Medulla oblongata (tissue), 1 donor: ENCODE results near the gene ZBTB46.

Source experiments
- DNase-seq: peaks from one replicate; pipeline ENCODE4 v3.0.0-alpha.2; 2015; ENCODE audit errors: extremely low spot score

The ZBTB46 gene

DNA sequence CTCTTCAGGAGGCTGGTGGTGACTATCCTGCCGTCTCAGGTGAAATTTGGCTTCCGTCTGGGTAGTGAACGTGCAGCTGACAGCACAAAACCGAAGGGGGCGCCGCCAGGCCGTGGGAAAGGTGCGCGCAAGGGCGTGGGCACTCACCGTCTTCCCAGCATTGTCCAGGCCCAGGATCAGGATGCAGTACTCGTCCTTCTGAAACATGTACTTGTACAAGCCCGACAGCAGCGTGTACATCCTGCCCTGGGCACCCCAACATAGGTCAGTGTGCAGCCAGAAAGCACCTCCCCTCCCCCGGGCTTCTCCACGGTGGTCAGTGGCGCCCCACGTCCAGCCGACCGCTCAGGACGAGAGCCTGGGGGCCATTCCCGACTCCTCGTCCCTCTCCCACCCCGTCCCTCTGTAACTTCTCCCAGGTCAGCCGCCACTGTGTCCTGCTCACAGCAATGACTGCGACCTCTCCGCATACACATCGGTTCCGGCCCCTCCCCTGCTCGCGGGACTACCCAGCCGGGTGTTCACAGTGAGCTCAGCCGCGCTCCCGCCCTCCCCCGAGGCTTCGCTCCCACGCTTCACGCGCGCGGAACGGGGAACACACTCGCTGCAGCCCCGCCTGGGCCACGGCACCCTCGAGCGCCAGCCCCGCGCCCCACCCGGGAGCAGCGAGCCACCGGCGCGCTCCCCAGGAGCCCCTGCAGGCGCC lies 124.1 kb downstream of the ZBTB46 start:
- DNase-seq = no peak

DNA sequence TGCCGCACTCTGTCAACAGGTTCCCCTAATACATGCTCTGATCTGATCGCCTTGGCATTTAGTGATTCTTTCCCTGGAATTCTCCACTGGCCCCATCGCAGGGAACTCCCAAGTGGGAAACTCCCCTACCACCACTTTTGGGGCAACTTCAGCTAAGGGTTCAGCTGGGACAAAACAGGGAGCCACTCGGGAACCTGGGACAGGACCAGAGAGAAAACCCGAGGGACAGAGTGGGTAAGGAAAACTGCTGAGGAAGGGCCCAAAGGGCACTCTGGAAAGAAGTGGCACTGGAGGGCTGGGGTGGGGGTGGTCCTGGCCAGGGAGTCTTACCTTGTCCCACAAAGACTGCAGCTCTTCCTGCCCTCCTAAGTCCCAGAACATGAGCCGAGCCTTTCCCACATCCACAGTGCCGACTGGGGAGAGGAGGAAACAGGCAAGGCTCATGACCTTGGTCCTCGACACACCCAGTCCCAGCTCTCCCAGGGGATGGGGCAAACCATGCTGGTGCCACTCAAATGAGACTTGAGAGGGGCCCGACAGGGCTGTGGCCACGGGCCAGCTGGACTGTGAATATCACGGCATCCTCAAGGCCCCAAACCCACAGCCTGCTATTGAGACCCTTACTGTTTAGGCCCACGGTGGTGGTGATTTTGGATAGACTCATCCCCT lies 124.9 kb downstream of the ZBTB46 start:
- DNase-seq = no peak

DNA sequence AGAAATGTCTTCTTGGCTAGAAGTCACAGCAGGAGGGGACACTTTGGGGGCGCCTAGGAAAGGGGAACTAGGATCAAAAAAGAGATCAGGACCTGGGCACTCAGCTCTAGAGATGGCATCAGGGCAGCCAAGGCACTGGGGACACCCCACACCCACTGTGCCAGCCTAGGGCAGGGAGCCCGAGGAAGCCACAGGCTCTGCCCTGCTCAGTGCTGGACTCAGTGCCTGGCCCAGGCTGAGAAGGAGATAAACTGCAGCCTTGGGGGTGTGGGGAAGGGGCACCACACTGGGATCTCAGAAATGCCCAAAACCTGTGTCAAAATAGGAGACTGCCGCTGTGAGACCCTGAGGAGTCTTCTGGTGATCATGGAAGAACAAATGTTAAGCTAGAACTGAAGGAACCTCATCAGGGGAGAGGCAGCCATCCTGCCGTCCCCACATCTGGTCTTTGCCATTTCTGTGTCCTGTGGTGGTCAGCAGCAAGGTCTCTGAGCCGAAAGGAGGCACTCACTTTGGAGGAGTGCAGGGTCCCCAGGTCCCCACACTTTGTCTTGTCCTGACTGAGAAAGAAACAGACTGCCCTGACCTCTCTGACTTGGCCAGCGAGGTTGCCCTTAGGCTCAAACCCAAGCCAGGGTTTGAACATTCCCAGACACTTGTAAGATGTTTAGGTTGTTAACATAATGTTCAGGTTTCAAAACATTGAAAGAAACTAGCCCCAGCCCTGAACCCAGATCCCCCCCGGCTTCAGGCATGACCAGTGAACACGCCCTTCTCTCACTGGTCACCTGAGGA lies 125.6 kb downstream of the ZBTB46 start:
- no peak for DNase-seq

DNA sequence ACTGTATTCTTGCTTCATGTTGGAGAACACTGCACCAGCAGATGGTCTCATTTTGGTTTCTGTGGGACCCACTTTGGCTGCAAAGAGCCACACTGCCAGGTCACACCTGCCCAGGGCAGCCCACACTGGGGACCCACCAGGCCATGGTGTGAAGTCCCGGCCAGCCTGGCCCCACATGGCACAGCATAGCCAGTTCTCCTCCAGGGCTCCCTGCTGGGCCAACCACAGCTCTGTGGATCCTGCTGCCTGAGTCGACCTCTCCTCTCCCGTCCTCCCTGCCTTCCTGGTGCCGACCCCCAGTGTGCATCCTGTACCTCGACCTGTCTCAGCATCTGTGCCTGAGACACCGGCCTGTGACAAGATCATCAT lies 126.3 kb downstream of the ZBTB46 start:
- no peak for DNase-seq

DNA sequence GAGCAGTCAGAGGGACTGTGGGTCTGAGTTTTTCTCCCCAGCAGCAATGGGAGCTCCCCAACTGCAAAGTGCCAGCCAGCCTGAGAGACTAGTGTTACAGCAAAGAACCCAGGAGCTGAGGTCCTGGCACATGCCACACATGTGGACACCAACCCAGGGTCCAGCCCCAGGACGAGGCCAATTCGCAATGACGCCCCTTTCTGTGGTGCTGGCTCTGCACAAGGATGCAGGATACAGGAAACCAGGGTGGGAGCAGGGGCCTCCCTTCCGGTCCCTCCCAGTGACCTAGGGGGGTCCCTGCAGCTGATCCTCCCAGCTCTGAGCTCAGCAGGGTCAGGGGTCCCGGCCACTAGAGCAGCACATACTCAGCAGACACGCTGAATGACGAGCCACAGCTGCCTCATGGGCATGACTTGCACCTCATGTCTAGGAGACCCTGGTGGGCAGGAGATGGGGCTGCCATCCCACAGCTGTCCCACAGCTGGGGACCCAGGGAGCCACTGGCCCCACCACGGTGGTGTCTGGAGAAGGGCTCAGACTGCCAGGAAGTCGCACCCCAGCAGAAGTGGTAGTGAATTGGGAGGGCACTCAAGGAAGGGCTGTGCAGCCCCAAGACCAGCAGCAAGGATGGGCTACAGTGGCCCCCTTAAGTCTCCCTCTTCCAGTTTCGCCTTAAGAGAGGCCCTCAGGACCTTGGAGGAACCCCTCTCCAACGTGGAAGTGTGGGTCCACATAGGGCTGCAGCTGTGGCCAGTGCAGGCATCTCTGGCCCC lies 126.9 kb downstream of the ZBTB46 start:
- DNase-seq = no peak

DNA sequence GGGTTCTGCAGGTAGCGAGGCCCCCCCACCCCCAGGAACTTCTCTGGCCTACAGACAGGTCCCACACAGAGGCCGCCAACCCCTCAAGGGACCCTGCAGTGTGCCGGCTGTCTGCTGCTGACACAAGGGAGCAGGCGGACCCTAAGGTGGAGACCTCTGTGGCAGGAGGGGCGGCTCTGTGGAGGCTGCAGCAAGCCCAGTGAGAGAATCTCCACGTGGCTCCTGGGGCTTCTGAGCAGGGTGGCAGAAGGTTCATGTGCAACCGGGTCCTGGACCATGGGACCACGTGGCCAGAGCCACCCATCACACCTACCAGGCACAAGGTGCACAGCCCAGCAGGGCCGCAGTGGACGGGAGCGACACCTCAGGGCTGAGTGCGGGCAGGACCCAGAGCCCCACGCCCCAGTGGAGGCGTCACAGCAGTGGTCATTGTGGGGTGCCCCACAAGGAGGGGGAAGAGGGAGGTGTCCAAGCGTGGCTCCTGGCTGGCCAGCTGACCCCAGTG lies 127.5 kb downstream of the ZBTB46 start:
- DNase-seq = no peak

DNA sequence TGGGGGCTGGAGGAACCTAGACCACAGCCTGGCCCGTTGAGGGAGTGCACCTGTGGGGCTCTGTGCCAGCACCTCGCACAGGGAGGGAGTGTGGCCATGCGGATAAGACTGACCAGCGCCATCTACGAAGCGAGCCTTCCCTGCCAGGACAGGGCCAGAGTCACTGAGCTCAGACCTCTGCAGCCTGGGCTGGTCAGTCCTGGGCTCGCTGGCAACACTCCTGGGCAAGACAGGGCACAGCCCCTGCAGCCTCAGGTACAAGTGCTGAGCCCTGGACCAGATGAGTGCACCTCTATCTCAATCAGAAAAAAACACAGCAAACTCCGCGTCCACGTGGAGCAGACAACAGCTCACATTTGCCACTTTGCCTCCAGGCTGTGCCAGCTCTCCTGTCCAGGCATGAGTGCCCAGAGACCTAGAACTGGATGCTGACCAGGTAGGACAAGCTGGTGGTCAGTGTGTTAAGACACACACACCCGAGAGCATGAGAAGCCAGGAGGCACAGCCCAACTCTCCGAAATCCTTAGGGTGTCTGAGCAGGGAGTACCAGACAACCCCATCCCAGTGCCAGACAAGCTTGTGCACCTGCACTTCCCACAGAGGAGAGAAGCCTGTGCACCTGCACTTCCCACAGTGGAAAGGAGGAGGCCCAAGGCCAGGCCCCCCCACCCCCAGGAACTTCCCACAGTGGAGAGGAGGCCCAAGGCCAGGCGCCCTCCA lies 128.2 kb downstream of the ZBTB46 start:
- no peak for DNase-seq

DNA sequence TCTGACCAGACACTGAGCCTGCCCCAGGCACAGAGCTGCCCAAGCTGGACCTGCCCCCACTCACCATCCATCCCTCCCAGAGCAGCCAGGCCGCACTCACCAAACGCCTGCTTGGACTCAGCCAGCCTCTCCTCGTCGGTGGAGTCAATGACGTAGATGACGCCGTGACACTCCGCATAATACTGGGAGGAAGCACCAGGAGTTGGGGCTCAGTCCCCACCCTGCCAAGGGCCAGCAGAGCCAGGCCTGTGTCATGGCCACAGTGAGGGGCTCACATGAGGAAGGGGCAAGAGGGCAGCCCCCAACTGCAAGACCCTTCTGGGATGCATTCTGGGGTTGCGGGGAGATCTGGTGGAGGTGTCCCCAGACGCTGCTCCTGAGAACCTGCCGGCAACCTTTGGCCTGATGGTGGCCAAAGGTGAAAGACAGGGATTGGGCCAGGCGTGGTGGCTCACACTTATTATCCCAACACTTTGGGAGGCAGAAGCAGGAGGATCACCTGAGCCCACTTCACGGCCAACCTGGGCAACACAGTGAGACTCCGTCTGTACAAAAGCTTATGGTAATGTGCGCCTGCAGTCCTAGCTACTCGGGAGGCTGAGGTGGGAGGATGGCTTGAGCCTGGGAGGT lies 128.9 kb downstream of the ZBTB46 start:
- DNase-seq = no peak

DNA sequence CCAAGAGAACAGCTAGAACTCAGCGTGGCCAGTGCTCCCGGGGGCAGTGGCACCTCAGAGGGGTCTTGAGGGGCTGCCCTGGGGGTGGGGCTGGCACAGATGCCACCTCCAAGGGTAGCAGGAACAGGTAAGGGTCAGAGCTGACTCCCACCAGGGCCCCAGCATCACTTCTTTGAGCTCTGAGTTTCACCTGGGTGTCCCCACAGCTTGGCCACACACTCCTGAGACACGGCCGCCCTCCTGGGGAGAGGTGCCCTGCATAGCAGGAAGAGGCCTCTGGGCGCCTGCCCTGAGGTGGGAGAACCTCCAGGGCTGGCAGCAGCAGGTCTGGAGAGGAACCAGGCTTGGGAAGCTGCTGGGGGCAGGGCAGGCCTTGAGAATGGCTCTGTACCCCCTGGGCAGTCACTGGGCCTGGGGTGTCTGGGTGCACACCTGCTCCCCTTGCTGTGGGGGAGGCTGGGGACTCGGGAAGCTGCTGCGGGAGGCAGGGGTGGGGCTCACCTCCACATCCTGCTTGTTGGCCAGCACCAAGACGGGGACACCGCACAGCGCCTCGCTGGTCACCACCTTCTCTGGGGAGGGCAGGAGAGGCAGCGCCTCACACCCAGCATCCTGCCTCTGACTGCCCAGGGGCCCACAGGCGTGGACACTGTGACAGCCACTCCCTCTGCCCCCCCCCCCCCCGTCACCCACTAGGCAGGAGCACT lies 129.6 kb downstream of the ZBTB46 start:
- DNase-seq = no peak

DNA sequence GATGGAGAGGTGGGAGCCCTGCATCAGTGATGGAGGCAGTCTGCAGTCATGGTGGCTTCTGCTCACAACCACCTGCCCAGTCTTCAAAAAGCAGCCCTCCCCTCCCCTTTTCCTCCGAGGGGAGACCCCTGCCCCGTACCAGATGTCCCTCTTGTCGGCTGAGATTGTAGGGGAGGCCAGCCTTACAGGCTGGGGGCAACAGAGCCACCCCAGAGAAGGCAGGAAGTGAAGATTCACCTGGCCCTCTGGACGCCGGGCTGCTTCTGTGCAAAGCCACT lies 130.1 kb downstream of the ZBTB46 start:
- DNase-seq = no peak

DNA sequence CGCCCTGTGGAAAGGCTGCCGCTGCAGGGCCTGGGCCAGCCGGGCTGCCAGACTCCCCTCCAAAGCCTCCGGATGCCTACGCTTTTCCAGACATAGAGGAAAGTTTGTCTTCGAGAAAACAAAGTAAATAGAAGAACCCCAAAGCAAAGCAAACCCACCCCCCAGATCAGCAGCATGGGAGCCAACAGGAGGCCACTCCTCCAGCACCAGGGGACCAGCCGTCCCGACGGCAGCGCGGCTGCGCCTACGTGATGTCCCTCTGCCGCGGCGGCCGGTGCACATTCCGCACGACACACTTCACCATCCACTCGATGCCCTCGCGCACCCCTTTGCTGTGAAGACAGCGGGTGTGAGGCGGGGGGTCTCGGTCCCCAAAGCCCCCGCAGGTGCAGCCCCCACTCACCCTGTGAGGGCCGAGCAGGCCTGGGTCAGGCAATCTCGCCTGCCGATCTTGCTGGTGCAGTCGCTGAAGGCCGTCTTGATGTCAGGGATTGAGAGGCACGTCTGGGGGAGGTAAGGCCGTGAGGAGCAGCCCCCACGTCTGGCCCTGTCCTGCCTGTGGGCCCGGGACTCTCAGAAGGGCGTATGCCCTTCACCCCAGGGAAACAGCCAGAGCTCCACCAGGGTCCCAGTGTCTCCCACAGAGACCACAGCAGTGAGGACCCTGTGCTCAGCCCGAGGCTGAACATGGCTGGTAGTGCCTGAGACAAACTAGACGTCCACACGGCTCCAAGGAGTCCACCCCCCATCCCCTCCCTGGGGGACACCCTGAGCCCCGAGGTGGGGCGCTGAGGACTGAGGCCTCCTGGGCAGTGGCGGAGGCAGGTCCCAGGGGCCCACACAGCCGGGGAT lies 130.6 kb downstream of the ZBTB46 start:
- DNase-seq = no peak

DNA sequence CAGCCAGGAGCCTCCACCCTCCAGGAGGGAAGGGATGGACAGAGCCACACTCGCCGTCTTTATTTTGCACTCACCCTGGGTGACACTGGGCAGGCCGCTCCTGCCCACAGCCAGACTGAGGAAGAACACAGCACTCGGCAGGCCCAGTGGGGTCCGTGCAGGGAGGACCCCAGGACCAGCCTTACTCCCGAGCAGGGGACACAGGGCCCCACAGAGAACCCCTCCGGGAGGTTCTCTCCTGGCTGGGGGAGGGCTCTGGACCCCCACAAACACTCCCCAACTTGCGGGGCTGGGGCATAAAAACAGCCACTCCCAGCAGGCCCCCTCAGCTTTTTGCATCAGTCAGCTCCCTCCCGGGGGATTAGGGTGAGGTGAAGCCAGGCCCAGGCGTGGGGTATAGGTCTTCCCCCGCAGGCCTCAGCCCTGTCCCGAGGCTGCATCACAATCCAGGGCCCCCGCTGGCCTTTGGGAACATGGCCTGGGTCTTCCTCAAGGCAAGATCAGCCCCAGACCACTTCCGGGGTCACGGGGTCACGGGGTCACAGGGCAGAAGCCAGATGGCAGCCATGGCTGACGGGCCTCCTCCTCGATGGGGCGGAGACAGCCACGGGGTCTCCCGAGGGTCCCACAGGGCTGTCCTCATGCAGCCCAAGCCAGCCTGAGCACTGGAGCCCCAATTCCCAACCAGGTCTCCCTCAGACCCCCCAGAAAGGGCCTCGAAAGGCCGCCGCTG lies 131.4 kb downstream of the ZBTB46 start:
- no peak for DNase-seq

DNA sequence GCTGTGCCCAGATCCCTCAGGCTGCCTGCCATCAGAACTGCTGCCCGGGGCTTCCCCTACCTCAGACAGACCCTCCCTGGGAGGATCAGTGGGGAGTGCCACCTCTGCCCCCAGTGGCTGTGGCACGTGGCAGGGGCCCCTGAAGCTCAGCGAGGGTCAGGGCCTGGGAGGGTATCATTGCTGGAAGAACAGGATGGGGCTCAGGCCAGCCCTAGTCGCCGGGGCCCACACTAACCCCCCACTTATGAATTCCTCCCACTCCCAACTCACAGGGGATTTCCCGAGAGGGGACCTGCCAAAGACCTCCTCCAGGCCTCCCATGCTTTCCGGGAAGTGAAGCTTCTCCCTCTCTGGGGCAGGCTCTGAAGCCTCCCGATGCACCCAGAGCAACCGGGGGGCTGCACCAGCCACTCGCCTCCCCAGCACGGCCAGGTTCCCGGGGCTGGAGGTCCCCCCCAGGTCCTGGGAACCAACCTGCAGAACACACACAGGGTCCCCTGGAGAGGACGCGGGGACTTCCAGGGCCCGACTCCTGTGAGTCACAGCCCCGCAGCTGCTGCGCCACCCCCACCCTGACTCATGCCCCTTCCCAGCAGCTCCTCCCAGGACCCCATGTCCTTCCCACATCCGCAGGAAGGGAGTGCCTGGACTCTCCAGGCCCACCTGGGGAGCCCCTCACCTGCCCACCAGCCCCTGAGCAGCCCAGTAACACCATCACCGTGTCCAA lies 132.2 kb downstream of the ZBTB46 start:
- no peak for DNase-seq

DNA sequence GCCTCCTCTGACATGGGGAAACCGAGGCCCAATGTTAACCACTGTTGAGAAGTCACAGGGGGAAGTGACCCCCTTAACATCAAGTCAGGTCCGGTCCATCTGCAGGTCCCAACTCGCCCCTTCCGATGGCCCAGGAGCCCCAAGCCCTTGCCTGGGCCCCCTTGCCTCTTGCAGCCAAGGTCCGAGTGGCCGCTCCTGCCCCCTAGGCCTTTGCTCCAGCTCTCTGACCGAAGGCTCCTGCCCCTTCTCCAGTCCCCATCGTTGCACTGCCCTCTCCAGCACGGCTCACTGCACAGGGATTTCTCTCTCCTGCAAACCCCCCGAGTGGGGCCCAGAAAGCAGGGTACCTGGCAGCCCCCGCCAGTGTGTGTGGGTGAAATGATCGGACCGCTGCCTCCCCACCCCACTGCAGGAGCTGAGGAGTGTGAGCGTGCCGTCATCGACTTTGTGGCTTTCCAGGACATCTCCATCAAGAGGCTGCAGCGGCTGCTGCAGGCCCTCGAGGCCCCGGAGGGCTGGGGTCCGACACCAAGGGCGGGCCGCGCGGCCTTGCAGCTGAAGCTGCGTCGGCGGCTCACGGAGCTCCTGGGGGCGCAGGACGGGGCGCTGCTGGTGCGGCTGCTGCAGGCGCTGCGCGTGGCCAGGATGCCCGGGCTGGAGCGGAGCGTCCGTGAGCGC lies 133.1 kb downstream of the ZBTB46 start:
- no peak for DNase-seq

DNA sequence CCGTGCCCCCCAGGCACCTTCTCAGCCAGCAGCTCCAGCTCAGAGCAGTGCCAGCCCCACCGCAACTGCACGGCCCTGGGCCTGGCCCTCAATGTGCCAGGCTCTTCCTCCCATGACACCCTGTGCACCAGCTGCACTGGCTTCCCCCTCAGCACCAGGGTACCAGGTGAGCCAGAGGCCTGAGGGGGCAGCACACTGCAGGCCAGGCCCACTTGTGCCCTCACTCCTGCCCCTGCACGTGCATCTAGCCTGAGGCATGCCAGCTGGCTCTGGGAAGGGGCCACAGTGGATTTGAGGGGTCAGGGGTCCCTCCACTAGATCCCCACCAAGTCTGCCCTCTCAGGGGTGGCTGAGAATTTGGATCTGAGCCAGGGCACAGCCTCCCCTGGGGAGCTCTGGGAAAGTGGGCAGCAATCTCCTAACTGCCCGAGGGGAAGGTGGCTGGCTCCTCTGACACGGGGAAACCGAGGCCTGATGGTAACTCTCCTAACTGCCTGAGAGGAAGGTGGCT lies 133.7 kb downstream of the ZBTB46 start:
- DNase-seq = no peak

DNA sequence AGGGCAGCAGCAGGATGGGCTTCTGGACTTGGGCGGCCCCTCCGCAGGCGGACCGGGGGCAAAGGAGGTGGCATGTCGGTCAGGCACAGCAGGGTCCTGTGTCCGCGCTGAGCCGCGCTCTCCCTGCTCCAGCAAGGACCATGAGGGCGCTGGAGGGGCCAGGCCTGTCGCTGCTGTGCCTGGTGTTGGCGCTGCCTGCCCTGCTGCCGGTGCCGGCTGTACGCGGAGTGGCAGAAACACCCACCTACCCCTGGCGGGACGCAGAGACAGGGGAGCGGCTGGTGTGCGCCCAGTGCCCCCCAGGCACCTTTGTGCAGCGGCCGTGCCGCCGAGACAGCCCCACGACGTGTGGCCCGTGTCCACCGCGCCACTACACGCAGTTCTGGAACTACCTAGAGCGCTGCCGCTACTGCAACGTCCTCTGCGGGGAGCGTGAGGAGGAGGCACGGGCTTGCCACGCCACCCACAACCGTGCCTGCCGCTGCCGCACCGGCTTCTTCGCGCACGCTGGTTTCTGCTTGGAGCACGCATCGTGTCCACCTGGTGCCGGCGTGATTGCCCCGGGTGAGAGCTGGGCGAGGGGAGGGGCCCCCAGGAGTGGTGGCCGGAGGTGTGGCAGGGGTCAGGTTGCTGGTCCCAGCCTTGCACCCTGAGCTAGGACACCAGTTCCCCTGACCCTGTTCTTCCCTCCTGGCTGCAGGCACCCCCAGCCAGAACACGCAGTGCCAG lies 134.3 kb downstream of the ZBTB46 start, which contains the start of gene TNFRSF6B:
Gene TNFRSF6B (plus strand): TSS at position 25 of the 729 bp plus-strand sequence. CDS start 116 bp downstream, at position 141.
- no peak for DNase-seq

DNA sequence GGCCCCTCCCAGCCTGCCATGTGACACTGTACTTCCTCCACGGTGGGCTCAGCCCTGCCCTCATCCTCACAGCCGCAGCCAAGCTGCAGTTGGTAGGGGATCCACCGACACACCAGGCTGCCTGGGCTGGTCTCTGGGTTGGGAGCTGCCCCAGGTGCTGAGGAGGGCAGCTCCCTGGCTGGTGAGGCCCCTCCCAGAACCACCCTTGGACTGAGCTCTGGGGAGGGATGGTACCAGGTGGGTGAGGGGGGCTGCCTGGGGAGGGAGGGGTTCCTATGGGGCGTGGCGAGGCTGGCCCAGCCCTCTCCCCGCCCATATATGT lies 134.8 kb downstream of the ZBTB46 start:
- no peak for DNase-seq
